GM10266 (cell line): ENCODE data around the gene RPL23.

Experiments
- DNase-seq: peaks from one replicate; pipeline ENCODE4 v3.0.0; 2012; ENCODE audit errors: extremely low spot score
- CTCF ChIP-seq: IDR thresholded peaks from 2 replicates; pipeline ENCODE4 v1.5.1; 2012; ENCODE audit warnings: mild to moderate bottlenecking, low read depth; ENCODE audit not compliant: control insufficient read depth, insufficient read depth; ENCODE audit errors: missing control alignments

The RPL23 gene

GRCh38 chr17:38874505-38875400 is 21.2 kb upstream of the RPL23 start:
- TF ChIP-seq CTCF, result no peak
- DNase-seq, result no peak

- no peak for TF ChIP-seq CTCF
- no peak for DNase-seq
Observed at GRCh38 chr17:38873640-38874380, 20.3 kb upstream of the RPL23 start.

- TF ChIP-seq CTCF, result no peak
- no peak for DNase-seq
Observed at GRCh38 chr17:38872671-38873385, 19.3 kb upstream of the RPL23 start.

GRCh38 chr17:38872027-38872511 is 18.5 kb upstream of the RPL23 start:
- DNase-seq, result no peak
- no peak for TF ChIP-seq CTCF

GRCh38 chr17:38871247-38872015 is 17.9 kb upstream of the RPL23 start:
- TF ChIP-seq CTCF, result peak; percentile 52
- DNase-seq, result peak; percentile 65

- peak; percentile 81 for DNase-seq
Observed at GRCh38 chr17:38870259-38871165, 17.0 kb upstream of the RPL23 start.

More at GRCh38 chr17:38870259-38871165, 17.0 kb upstream of the RPL23 start:
- no peak for TF ChIP-seq CTCF
